ENCODE results near the gene TRIP10.
"Not testable (repeated sequence)": the region's sequence is repeated elsewhere in the genome, so short reads cannot be mapped to it uniquely, and the experiment has no call there.

TRIP10 gene

DNA sequence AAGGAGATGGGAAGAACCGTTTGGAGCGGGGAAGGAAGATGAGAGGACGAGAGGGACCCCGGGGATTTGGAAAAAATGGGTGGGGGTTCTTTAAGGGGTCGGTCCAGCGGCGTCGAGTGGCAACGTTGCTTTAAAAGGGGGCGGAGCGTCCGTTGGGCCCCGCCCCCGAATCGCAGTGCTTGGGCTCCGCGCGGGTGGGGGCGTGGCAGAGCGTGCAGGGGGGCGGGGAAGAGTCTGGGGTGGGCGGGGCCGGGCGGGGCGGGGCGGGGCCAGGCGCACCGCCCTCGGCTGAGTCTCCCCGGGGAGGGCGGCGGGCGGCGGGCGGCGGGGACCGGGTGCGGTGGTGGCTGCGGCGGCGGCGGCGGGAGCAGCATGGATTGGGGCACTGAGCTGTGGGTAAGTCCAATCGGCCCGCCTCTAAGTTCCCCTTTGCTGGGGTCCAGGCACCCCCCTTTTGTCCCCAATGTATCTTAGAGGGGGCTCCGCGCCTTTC is at the start of gene TRIP10:
TRIP10 (plus strand) TSS at position 291 of the 493 bp plus-strand sequence; CDS start at position 373, 82 bp downstream.
- FAIRE-seq: no peak

- no peak for FAIRE-seq
Measured at GRCh38 chr19:6690160-6690885, 49.2 kb upstream of the TRIP10 start.

DNA sequence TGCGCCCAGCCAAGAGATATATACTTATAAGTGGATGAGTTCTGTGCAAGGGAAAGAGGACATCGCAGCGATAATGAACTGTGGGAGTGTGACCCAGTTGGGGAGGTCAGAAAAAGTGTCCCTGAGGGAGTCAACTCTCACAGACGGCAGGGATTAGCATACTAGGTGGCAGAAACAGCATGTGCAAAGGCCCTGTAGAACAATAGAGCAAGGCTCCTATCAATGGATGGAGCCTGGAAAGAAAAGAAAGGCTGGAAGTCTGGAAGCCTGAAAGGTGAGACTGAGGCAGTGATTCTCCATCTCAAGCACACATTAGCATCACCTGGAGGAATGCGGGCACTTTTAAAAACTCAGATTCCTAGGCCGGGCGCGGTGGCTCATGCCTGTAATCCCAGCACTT is 48.1 kb upstream of the TRIP10 start:
- FAIRE-seq: no peak

GRCh38 chr19:6692027-6692426 is 47.5 kb upstream of the TRIP10 start:
- no peak for FAIRE-seq

DNA sequence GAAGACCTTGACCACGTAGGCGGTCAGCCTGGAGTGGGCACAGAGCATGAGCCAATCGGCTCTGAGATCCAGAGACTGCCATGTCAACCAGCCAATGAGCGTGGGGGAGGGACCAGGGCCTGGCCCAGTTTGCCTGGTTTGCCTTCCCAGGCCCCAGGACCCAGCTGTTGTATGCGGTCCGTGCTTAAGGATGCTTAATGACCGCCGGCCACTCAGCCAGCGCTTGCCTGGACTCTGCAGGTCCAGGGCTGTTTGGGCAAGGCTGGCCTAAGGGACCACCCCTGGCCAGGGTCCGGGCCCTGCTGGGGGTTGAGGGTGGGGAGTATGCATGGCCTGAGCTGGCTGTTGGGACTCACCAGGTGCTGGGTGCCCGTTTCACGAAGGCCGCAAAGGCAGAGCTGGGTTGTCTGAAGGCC is 46.4 kb upstream of the TRIP10 start:
- FAIRE-seq: no peak

- FAIRE-seq: no peak
Measured at GRCh38 chr19:6693681-6694080, 45.8 kb upstream of the TRIP10 start.

GRCh38 chr19:6694147-6694815 is 45.2 kb upstream of the TRIP10 start:
- no peak for FAIRE-seq

- FAIRE-seq: no peak
Measured at GRCh38 chr19:6696239-6696820, 43.1 kb upstream of the TRIP10 start.

DNA sequence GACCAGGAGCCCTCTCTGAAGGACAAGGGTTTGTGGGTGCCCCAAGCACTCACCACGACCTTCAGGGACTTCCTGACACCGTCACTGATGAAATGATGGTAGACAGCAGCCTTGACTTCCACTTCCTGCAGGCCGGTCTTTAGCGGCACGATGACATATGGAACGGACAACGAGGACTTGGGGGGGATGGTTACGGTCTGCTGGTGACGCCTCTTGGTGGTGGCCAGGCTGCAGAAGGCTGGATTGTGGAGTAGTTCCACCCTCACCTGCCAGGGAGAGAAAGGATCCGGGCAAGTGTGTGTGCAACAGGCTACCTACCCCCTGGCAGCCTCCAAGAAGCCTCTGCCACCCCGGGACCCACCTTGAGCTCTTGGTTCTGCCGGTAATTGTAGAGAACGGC is 42.2 kb upstream of the TRIP10 start:
- no peak for FAIRE-seq

DNA sequence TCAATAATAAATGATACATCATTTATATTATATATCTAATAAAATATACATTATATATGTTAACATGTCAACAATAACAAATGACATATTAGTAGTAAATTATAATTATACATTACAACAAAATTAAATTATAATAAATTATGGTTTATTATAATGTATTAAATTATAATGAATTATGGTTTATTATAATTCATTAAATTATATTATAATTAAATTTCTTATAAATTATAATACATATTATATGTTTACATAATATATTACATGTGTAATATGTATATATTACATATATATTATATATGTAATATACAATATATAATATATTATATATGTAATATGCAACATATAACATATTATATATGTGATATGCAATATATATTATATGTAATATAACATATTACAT is 39.5 kb upstream of the TRIP10 start:
- peak; percentile 98 for FAIRE-seq

DNA sequence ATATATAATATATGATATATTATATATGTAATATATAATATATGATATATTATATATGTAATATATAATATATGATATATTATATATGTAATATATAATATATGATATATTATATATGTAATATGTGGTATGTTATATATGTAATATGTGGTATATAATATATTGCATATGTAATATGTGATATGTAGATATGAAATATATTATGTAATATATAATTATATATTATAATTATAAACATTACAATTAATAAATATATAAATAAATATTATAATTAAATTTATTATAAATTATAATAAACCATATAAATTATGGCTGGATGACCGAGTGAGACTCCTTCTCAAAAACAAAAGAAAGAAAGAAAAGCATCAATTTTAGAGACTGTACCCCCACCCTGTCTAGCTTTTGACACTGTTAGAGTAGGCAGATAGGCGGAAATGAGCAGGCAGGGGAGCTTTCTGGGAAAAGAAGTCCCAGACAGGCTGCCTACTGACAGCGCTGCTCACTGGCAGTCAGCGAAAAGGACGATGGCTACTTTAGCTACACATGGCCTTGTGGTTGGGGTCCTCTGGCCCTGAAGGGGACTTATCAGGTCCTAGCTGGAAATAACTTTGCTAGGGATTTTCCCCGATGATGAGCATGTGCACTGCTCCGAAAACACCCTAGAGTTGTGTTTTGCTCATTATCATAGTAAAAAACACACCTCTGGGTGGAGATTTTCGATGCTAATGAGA is 38.7 kb upstream of the TRIP10 start:
- peak; percentile 93 for FAIRE-seq

DNA sequence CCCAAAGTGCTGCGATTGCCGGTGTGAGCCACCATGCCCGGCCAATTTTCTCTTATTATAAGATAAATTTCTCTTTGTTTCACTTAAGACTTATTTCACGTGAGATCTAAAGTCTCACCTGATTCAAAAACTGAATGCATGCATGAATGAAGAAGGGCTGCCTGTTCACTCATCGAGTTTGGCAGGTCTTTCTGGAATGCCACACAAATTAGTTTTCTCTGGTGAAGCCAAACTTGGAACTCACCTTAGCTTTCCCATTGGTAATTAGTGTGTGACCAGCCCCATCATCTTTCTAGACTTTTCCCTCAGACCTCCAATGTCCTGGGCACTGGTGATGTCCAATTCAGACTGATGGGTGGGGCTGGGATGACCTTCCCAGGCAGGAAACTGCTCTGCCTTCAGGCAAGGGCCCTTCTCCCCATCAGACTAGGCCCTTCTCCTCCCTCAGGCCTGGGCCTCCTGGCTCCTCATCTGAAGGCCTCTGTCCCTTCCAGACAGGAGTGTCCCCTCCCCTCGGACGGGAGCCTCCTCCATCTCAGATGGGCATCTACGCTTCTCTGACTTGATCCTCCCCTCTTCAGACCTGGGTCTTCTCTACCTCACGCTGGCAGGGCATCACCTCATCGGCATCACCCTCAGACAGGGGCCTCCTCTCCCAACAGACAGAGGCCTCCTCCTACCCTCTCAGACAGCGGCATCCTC is 33.4 kb upstream of the TRIP10 start:
- no peak for FAIRE-seq

- no peak for FAIRE-seq
Measured at GRCh38 chr19:6706633-6706958, 32.9 kb upstream of the TRIP10 start.

- no peak for FAIRE-seq
Measured at GRCh38 chr19:6707011-6707657, 32.3 kb upstream of the TRIP10 start.

GRCh38 chr19:6707658-6708018 is 31.8 kb upstream of the TRIP10 start:
- no peak for FAIRE-seq

GRCh38 chr19:6708346-6708745 is 31.1 kb upstream of the TRIP10 start:
- FAIRE-seq: no peak

- not testable (repeated sequence) for FAIRE-seq
Measured at GRCh38 chr19:6708913-6709312, 30.6 kb upstream of the TRIP10 start.

- FAIRE-seq: no peak
Measured at GRCh38 chr19:6709549-6709948, 29.9 kb upstream of the TRIP10 start.

DNA sequence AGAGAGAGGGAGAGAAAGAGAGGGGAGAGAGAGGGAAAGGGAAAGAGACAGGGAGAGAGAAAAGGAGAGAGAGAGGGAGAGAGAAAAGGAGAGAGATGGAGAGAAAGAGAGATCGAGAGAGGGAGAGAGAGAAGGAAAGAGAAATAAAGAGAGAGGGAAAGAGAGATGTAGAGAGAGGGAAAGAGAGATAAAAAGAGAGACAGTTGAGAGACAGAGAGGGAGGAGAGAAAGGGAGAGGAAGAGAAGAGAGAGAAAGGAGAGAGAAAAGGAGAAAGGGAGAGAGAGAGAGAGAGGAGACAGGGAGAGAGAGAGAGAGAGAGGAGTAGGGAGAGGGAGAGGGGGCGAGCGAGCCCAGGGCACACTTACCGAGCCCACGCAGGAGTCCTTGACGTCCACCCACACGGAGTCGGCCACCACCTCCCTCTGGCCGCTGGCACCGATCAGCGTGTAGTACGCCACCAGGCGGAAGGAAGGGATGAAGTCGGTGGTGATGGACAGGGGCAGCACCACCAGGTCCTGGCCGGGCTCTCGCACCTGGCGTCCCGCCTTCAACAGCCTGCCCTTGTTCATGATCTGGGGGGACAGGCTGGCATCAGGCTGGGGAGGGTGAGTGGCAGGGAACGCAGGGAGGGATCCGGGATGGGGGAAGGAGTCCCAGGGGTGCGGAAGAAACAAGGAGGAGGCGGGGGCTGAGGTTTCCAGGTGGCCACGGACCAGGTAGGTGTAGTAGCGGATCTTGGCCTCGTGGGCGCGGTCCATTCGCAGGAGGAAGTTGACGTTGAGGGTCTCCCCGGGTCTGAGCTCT is 29.0 kb upstream of the TRIP10 start:
- no peak for FAIRE-seq

- no peak for FAIRE-seq
Measured at GRCh38 chr19:6711078-6711361, 28.5 kb upstream of the TRIP10 start.

- no peak for FAIRE-seq
Measured at GRCh38 chr19:6711605-6712004, 27.9 kb upstream of the TRIP10 start.

DNA sequence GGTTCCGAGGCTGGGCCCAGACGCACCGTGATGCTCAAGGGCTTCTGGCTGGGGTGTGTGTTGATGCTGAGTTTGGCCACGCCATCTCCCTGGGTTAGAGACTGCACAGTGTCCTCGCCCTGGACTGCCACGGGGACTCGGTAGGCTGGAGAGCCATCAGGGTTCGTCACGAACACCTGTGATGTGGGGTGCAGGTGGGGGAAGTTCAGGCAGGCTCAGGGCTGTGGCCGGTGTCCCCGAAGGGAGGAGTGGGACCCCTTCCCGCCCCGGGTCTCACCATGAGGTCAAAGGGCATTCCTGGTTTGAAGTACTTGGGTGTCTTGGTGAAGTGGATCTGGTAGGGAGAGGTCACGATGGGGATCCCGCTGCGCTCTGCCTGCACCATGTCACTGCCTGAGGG is 27.2 kb upstream of the TRIP10 start:
- no peak for FAIRE-seq
